Measurements from ENCODE around the gene SH3RF3.
A peak's percentile ranks its signal among the peaks of the same experiment; 100 is the strongest.

Gene SH3RF3

GRCh38 chr2:109200616-109201464, 71.8 kb downstream of the SH3RF3 start:
- DNase-seq, result no peak
- peaks cover 47% of the 10 kb centered on the region for H3K4me1 Mint-ChIP-seq
- no peaks in the 10 kb centered on the region for H3K9me3 Mint-ChIP-seq
- peaks cover 5% of the 10 kb centered on the region for H3K27me3 Mint-ChIP-seq (ENCODE audit: low read depth, poor library complexity)
- no peaks in the 10 kb centered on the region for H3K36me3 Mint-ChIP-seq (ENCODE audit: low read depth)
- no peak overlapping the region for H3K4me3 Mint-ChIP-seq
- H3K27ac Mint-ChIP-seq, result no peak overlapping the region
- TF ChIP-seq, protein P1, sequence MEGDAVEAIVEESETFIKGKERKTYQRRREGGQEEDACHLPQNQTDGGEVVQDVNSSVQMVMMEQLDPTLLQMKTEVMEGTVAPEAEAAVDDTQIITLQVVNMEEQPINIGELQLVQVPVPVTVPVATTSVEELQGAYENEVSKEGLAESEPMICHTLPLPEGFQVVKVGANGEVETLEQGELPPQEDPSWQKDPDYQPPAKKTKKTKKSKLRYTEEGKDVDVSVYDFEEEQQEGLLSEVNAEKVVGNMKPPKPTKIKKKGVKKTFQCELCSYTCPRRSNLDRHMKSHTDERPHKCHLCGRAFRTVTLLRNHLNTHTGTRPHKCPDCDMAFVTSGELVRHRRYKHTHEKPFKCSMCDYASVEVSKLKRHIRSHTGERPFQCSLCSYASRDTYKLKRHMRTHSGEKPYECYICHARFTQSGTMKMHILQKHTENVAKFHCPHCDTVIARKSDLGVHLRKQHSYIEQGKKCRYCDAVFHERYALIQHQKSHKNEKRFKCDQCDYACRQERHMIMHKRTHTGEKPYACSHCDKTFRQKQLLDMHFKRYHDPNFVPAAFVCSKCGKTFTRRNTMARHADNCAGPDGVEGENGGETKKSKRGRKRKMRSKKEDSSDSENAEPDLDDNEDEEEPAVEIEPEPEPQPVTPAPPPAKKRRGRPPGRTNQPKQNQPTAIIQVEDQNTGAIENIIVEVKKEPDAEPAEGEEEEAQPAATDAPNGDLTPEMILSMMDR (IDR thresholded peaks at IDR 0.05), result no peak

DNA sequence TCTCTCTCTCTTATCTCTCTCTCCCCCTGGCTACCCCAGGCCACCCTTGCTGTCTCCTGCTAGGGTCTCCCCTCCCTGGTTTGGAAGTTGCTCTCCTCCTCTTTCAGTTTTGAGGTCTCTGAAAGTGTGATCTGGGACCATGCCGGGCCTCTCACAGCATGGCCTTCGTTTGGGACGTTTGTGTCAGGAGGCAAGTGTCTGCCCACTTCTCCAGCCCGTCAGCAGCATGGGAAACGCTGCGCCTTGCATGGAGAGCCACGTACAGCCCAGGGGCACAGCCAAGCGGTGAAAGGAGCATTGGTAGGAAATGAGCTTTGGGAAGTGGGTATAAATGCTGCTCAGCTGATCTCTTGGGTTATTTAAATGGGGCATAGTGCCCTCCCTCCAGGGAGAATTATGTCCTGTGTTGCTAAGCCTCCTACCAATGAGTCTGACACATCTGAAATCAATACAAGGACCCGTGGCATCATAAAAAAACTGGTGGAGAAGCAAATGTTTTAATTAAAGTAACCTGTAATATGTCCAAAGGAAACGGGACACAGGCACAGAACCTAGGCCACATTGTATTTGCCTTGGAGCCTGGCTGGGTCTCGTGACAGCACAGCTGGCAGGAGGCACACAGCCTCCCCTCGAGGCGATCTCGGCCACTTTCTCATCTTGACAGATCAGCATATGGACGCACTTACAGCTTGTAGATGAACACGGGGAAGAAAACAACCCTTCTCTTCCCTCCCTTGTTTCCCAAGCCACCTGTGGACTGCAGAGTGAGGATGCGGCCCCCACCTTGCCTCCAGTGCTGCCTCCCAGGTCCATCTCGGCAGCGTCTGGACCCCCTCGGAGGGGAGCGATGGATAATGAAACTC, 72.7 kb downstream of the SH3RF3 start:
- Mint-ChIP-seq H3K4me3 (no peak overlapping the region), H3K36me3 (ENCODE audit: low read depth) (no peaks in the 10 kb centered on the region), H3K27me3 (ENCODE audit: low read depth, poor library complexity) (peaks cover 5% of the 10 kb centered on the region), H3K4me1 (peaks cover 40% of the 10 kb centered on the region), H3K27ac (peak overlapping the region; percentile 49), H3K9me3 (no peaks in the 10 kb centered on the region)
- TF ChIP-seq, protein P1 (IDR thresholded peaks at IDR 0.05), result no peak
- no peak for DNase-seq

GRCh38 chr2:109202486-109202885, 73.5 kb downstream of the SH3RF3 start:
- Mint-ChIP-seq H3K4me1 (peaks cover 33% of the 10 kb centered on the region), H3K4me3 (no peak overlapping the region), H3K36me3 (ENCODE audit: low read depth) (no peaks in the 10 kb centered on the region), H3K27me3 (ENCODE audit: low read depth, poor library complexity) (peaks cover under 1% of the 10 kb centered on the region), H3K9me3 (no peaks in the 10 kb centered on the region), H3K27ac (no peak overlapping the region)
- DNase-seq, result no peak
- TF ChIP-seq, protein P1 (IDR thresholded peaks at IDR 0.05), result no peak

DNA sequence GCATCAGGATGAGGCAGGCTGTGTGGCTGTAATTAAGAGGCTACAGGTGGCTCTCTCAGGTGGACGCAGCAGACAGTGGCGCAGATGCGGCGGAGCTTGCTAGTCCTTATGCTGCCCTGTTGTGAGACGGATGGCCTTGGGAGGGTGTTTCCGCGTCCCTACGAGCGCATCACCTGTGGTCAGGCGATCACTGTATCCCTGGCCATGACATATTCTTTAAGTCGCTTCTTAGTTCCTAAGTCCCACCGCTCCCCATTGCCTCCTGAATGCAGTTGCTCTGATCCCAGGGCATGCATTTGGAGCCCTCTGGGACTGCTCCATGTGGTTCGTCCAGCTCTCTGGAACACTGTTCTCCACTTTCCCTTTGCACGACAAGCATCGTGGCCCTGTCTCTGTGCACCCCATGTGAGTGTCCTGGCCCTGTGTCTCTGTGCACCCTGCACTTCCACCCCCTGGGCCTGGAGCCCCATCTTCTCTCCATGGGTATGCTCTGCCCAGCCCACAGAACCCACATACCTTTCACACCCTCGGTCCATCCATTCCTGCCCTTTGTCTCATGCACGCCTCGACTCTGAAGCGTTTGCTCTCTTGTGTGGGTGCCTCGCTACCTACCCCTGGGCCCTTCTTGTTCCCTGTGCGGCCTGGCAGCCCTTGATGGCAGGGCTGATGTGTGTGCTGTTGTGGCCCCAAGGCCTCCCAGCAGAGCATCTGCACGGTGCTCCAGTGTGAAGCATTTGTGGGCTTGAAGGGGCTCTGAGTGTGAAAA, 74.4 kb downstream of the SH3RF3 start:
- Mint-ChIP-seq H3K27ac (peak overlapping the region; percentile 42), H3K4me1 (peaks cover 23% of the 10 kb centered on the region), H3K9me3 (no peaks in the 10 kb centered on the region), H3K4me3 (no peak overlapping the region), H3K27me3 (ENCODE audit: low read depth, poor library complexity) (peaks cover 2% of the 10 kb centered on the region), H3K36me3 (ENCODE audit: low read depth) (no peaks in the 10 kb centered on the region)
- DNase-seq, result no peak
- TF ChIP-seq, protein P1 (IDR thresholded peaks at IDR 0.05), result no peak

GRCh38 chr2:109204412-109204811, 75.4 kb downstream of the SH3RF3 start:
- Mint-ChIP-seq H3K27me3 (ENCODE audit: low read depth, poor library complexity) (peaks cover 2% of the 10 kb centered on the region), H3K4me3 (no peak overlapping the region), H3K36me3 (ENCODE audit: low read depth) (no peaks in the 10 kb centered on the region), H3K4me1 (peaks cover 27% of the 10 kb centered on the region), H3K27ac (no peak overlapping the region), H3K9me3 (no peaks in the 10 kb centered on the region)
- DNase-seq, result no peak
- TF ChIP-seq, protein P1 (IDR thresholded peaks at IDR 0.05), result no peak
